Measurements from ENCODE around the gene HIVEP3. TPM values are rescaled to one million over a fixed set of nuclear protein-coding genes. Genes with fewer than 3 reads are reported as not detected.

The HIVEP3 gene
- total and polyA plus RNA-seq, 2 of the 13 experiments (the other 11 are each of a cell fraction or from before 2014, with no cell fraction given): 0.05 TPM; not detected in 1

- Histone ChIP-seq H3K27ac (ENCODE audit: extremely low read length, insufficient read depth, low read length) (no peak overlapping the region), H3K4me2 (ENCODE audit: low read depth, low read length) (no peak overlapping the region), H2AFZ (ENCODE audit: low read length) (no peak overlapping the region), H3K27me3 (ENCODE audit: control insufficient read depth in 1 of 2, insufficient read depth in 2 of 2, low read length in 2 of 2) (peaks cover 0 to 8% of the 10 kb centered on the region in 2 experiments; a peak in 1 of 5 replicates), H4K20me1 (ENCODE audit: insufficient read depth, low read length) (no peaks in the 10 kb centered on the region), H3K4me3 (replicated peaks in 1 of 3; ENCODE audit: insufficient read depth in 1 of 3, low read depth in 2 of 3, low read length in 3 of 3) (no peak overlapping the region), H3K36me3 (replicated peaks in 1 of 2; ENCODE audit: control insufficient read depth in 1 of 2, insufficient read depth in 2 of 2, low read length in 2 of 2) (no peaks in the 10 kb centered on the region), H3K79me2 (ENCODE audit: insufficient read depth, low read length) (no peaks in the 10 kb centered on the region), H3K9ac (ENCODE audit: insufficient read depth, low read depth, low read length) (no peak overlapping the region), H3K4me1 (ENCODE audit: insufficient read depth, low read length) (no peaks in the 10 kb centered on the region), H3K9me3 (ENCODE audit: low read length) (no peaks in the 10 kb centered on the region)
- TF ChIP-seq ZNF629 (CRISPR knock-in tag; conservative IDR thresholded peaks at IDR 0.05) (peak; percentile 63), SMAD1 (CRISPR knock-in tag; IDR thresholded peaks at IDR 0.05; ENCODE audit: borderline replicate concordance, low read depth) (no peak), ZNF24 (IDR thresholded peaks at IDR 0.05) (no peak), KAT8 (CRISPR knock-in tag; IDR thresholded peaks at IDR 0.05) (no peak)
- CTCF ChIA-PET (ENCODE audit: low intra/inter-chr PET ratio, low total read pairs): no interaction called here
- intact Hi-C loops (cut with micrococcal nuclease; ENCODE audit: unreplicated experiment) (no loop called here), in situ Hi-C loops (cut with HindIII; ENCODE audit: extremely low pct_ligation_motif_present, low pct_unique_long_range_greater_than_20kb) (no loop called here)
- no peak for FAIRE-seq
- POLR2A ChIA-PET: no interaction called here
- no peak for DNase-seq (ENCODE audit: low spot score)
- ATAC-seq: no peak
- BruUV-seq (replicated peaks): no TSS peak
- WGBS (ENCODE audit: low lambda C conversion rate): 46% methylated on average over 6 of the region's 6 CpGs
These were observed 50.3 kb downstream of the HIVEP3 start for GRCh38 chr1:41868241-41868998.

GRCh38 chr1:41866285-41866684, 52.4 kb downstream of the HIVEP3 start:
- no peaks in the 10 kb centered on the region for H3K79me2 ChIP-seq (ENCODE audit: insufficient read depth, low read length)
- no peak overlapping the region for H2AFZ ChIP-seq (ENCODE audit: low read length)
- ChIA-PET POLR2A (no interaction called here), CTCF (ENCODE audit: low intra/inter-chr PET ratio, low total read pairs) (no interaction called here)
- no peaks in the 10 kb centered on the region for H3K36me3 ChIP-seq (replicated peaks in 1 of 2; ENCODE audit: control insufficient read depth in 1 of 2, insufficient read depth in 2 of 2, low read length in 2 of 2)
- no peak overlapping the region for H3K4me3 ChIP-seq (replicated peaks in 1 of 3; ENCODE audit: insufficient read depth in 1 of 3, low read depth in 2 of 3, low read length in 3 of 3)
- ATAC-seq (no peak), DNase-seq (ENCODE audit: low spot score) (no peak), FAIRE-seq (no peak)
- in situ Hi-C loops (cut with HindIII; ENCODE audit: extremely low pct_ligation_motif_present, low pct_unique_long_range_greater_than_20kb) (no loop called here), intact Hi-C loops (cut with micrococcal nuclease; ENCODE audit: unreplicated experiment) (no loop called here)
- no peaks in the 10 kb centered on the region for H3K9me3 ChIP-seq (ENCODE audit: low read length)
- WGBS (ENCODE audit: low lambda C conversion rate): 0% methylated on average over 1 of the region's 2 CpGs
- BruUV-seq (replicated peaks): no TSS peak
- peaks cover 0 to 5% of the 10 kb centered on the region in 2 experiments; a peak in 2 of 5 replicates for H3K27me3 ChIP-seq (ENCODE audit: control insufficient read depth in 1 of 2, insufficient read depth in 2 of 2, low read length in 2 of 2)
- no peak overlapping the region for H3K9ac ChIP-seq (ENCODE audit: insufficient read depth, low read depth, low read length)
- H4K20me1 ChIP-seq (ENCODE audit: insufficient read depth, low read length): no peaks in the 10 kb centered on the region
- no peak overlapping the region for H3K4me2 ChIP-seq (ENCODE audit: low read depth, low read length)
- no peaks in the 10 kb centered on the region for H3K4me1 ChIP-seq (ENCODE audit: insufficient read depth, low read length)
- no peak for TF ChIP-seq SSRP1 (CRISPR knock-in tag; IDR thresholded peaks at IDR 0.05)
- no peak for TF ChIP-seq SUZ12 (IDR thresholded peaks at IDR 0.05; ENCODE audit: low read depth, low read length)
- no peak for TF ChIP-seq ZMAT5 (CRISPR knock-in tag; IDR thresholded peaks at IDR 0.05; ENCODE audit: borderline replicate concordance, low read depth)
- TF ChIP-seq FLYWCH1 (CRISPR knock-in tag; IDR thresholded peaks at IDR 0.05): no peak
- TF ChIP-seq FOSL1 (CRISPR knock-in tag; IDR thresholded peaks at IDR 0.05; ENCODE audit: borderline replicate concordance): no peak
- no peak for TF ChIP-seq PRMT3 (CRISPR knock-in tag; IDR thresholded peaks at IDR 0.05; ENCODE audit: borderline replicate concordance, low read depth)
- no peak for TF ChIP-seq SMC3 (IDR thresholded peaks at IDR 0.05; ENCODE audit: low read length)
- no peak overlapping the region for H3K27ac ChIP-seq (ENCODE audit: extremely low read length, insufficient read depth, low read length)

Measured in HepG2 (cell line).